GM12878 (cell line): ENCODE data around the gene TMC6. TPM values are rescaled to one million over a fixed set of nuclear protein-coding genes. Genes with fewer than 3 reads are reported as not detected.

ENCODE experiments used
- BMI1 ChIP-seq: fragments of 450-650 bp; IDR thresholded peaks from 2 replicates; pipeline ENCODE4 v1.6.1; 2016; ENCODE audit warnings: mild to moderate bottlenecking, moderate library complexity, borderline replicate concordance
- CBX5 ChIP-seq: sonication (generic); IDR thresholded peaks from 2 replicates; pipeline ENCODE4 v1.6.1; 2016; ENCODE audit warnings: low read depth, moderate library complexity, mild to moderate bottlenecking, inconsistent platforms
- CHD1 ChIP-seq: IDR thresholded peaks from 2 replicates; pipeline ENCODE4 v1.6.1; 2012; ENCODE audit warnings: low read depth, low read length, improper control_type of control experiment
- EZH2 ChIP-seq: IDR thresholded peaks from 2 replicates; pipeline ENCODE4 v1.6.1; 2012; ENCODE audit warnings: low read depth, mild to moderate bottlenecking, control low read depth, inconsistent platforms, low read length, borderline replicate concordance; ENCODE audit not compliant: control insufficient read depth
- FOS ChIP-seq: IDR thresholded peaks from 3 replicates; pipeline ENCODE4 v1.6.1; 2011; ENCODE audit warnings: borderline replicate concordance; ENCODE audit not compliant: insufficient read length; ENCODE audit errors: extremely low read depth
- HDGF ChIP-seq: fragments of 450-650 bp; IDR thresholded peaks from 2 replicates; pipeline ENCODE4 v1.6.1; 2016; ENCODE audit warnings: antibody characterized with exemption
- JUND ChIP-seq: IDR thresholded peaks from 2 replicates; pipeline ENCODE4 v1.6.1; 2012; ENCODE audit warnings: low read depth, mild to moderate bottlenecking, low read length, improper control_type of control experiment, moderate library complexity
- KLF5 ChIP-seq: fragments of 450-650 bp; IDR thresholded peaks from 2 replicates; pipeline ENCODE4 v1.6.1; 2014; ENCODE audit warnings: mild to moderate bottlenecking; ENCODE audit not compliant: partially characterized antibody
- MTA3 ChIP-seq: IDR thresholded peaks from 2 replicates; pipeline ENCODE4 v1.6.1; 2012; ENCODE audit warnings: low read length, inconsistent platforms, borderline replicate concordance
- RFX5 ChIP-seq: IDR thresholded peaks from 2 replicates; pipeline ENCODE4 v1.6.1; 2011; ENCODE audit warnings: low read depth, low read length, improper control_type of control experiment
- RUNX3 ChIP-seq: IDR thresholded peaks from 2 replicates; pipeline ENCODE4 v1.6.1; 2012; ENCODE audit warnings: low read length, inconsistent platforms
- TAF1 ChIP-seq: IDR thresholded peaks from 2 replicates; pipeline ENCODE4 v1.6.1; 2011; ENCODE audit warnings: mild to moderate bottlenecking, low read depth, low read length, borderline replicate concordance
- polyA plus RNA-seq, 11 experiments: library from polyadenylated mRNA; depleted of rRNA in 4 of 11; unstranded in 6 of 11; stranded (reverse) in 5 of 11; fragments of >200 nt; fragmentation: Nextera tagmentation in 4 of 11; fragmentation: Illumina TruSeq in 1 of 11; extraction: Ambion mirVana in 4 of 11; extraction: Trizol in 1 of 11; gene quantifications; 1 replicate in 1 of 11; 2 replicates in 10 of 11; pipeline versions ENCODE4 v1.2.1 to v1.2.3, GENCODE V29; 2011 to 2016; ENCODE audit warnings: inconsistent platforms in 2 of 11, missing spikeins in 2 of 11, low read depth in 1 of 11
- total RNA-seq, 4 experiments: library from RNA; depleted of rRNA in 3 of 4; stranded (reverse); fragments of >200 nt in 3 of 4; fragmentation: Illumina TruSeq in 1 of 4; extraction: Trizol in 1 of 4; gene quantifications; 2 replicates each; pipeline versions ENCODE4 v1.2.1 to v1.2.3, GENCODE V29; 2013 to 2021
- TF ChIP-seq, protein P1 (sequence below): fragments of 450-650 bp; IDR thresholded peaks from 2 replicates; pipeline ENCODE4 v1.6.1; 2017; ENCODE audit warnings: mild to moderate bottlenecking, low read depth, inconsistent platforms; ENCODE audit not compliant: poor library complexity, severe bottlenecking
- TF ChIP-seq, protein P2 (sequence below): fragments of 450-650 bp; IDR thresholded peaks from 2 replicates; pipeline ENCODE4 v1.6.1; 2017; ENCODE audit warnings: borderline replicate concordance
- TF ChIP-seq, protein P3 (sequence below): IDR thresholded peaks from 2 replicates; pipeline ENCODE4 v1.6.1; 2011; ENCODE audit warnings: borderline replicate concordance, low read depth, mild to moderate bottlenecking, moderate library complexity, low read length; ENCODE audit not compliant: insufficient read depth, poor library complexity, severe bottlenecking
- TF ChIP-seq, protein P4 (sequence below): IDR thresholded peaks from 2 replicates; pipeline ENCODE4 v1.6.1; 2012; ENCODE audit warnings: improper control_type of control experiment, low read depth, low read length; ENCODE audit not compliant: insufficient replicate concordance
- TF ChIP-seq, protein P5 (sequence below): IDR thresholded peaks from 2 replicates; pipeline ENCODE4 v1.6.1; 2012; ENCODE audit warnings: low read depth, low read length, improper control_type of control experiment

Gene TMC6
- total and polyA plus RNA-seq, 10 of the 15 experiments (the other 5 are each of a cell fraction or from before 2014, with no cell fraction given), result 1.9 to 232 (median 60.6) TPM

DNA sequence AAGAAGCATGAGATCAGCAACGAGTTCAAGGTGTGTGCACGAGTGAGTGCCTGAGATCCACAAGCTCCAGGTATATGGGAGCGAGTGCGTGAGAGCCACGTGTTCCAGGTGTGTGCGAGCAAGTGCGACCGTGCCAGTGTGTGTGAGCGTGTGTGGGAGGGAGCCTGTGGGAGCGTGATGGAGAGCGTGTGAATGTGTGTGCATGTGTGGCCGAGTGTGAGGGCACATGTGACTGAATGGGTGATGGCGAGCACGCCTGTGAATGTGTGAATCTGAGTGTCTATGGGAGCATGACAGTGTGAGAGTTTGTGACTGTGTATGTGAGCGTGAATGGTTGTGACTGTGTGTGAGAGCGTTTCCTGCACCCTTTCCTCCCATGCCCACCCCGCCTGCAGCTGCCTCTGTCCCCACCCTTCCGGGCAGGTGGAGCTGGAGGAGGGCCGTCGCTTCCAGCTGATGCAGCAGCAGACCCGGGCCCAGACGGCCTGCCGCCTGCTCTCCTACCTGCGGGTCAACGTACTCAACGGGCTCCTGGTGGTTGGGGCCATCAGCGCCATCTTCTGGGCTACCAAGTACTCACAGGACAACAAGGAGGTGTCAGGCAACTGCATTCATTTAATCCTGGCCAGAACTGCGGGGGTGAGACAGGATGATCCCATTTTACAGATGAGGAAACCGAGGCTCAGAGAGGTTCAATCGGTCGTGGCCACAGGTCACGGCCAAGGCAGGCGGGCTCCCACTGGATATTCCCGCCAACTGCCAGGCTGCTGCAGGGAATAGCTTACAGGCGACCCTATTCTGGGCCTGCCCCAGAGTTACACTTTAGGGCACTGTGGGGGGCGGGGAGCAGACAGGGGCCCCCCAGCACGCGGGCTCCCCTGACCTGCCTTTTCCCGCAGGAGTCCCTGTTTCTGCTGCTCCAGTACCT is 5.7 kb upstream of the TMC6 start (continued):
- TF ChIP-seq, protein P1, sequence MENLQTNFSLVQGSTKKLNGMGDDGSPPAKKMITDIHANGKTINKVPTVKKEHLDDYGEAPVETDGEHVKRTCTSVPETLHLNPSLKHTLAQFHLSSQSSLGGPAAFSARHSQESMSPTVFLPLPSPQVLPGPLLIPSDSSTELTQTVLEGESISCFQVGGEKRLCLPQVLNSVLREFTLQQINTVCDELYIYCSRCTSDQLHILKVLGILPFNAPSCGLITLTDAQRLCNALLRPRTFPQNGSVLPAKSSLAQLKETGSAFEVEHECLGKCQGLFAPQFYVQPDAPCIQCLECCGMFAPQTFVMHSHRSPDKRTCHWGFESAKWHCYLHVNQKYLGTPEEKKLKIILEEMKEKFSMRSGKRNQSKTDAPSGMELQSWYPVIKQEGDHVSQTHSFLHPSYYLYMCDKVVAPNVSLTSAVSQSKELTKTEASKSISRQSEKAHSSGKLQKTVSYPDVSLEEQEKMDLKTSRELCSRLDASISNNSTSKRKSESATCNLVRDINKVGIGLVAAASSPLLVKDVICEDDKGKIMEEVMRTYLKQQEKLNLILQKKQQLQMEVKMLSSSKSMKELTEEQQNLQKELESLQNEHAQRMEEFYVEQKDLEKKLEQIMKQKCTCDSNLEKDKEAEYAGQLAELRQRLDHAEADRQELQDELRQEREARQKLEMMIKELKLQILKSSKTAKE, result no peak
- TF ChIP-seq CBX5 (no peak), EZH2 (no peak), MTA3 (no peak), BMI1 (0 out of 2 replicates have a peak, but pooled peaks have one; percentile 29), TAF1 (no peak), CHD1 (no peak), RUNX3 (no peak), RFX5 (no peak), KLF5 (no peak), FOS (no peak), HDGF (peak; percentile 100), JUND (no peak)
- TF ChIP-seq, protein P2, sequence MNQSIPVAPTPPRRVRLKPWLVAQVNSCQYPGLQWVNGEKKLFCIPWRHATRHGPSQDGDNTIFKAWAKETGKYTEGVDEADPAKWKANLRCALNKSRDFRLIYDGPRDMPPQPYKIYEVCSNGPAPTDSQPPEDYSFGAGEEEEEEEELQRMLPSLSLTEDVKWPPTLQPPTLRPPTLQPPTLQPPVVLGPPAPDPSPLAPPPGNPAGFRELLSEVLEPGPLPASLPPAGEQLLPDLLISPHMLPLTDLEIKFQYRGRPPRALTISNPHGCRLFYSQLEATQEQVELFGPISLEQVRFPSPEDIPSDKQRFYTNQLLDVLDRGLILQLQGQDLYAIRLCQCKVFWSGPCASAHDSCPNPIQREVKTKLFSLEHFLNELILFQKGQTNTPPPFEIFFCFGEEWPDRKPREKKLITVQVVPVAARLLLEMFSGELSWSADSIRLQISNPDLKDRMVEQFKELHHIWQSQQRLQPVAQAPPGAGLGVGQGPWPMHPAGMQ, result no peak
- TF ChIP-seq, protein P3, sequence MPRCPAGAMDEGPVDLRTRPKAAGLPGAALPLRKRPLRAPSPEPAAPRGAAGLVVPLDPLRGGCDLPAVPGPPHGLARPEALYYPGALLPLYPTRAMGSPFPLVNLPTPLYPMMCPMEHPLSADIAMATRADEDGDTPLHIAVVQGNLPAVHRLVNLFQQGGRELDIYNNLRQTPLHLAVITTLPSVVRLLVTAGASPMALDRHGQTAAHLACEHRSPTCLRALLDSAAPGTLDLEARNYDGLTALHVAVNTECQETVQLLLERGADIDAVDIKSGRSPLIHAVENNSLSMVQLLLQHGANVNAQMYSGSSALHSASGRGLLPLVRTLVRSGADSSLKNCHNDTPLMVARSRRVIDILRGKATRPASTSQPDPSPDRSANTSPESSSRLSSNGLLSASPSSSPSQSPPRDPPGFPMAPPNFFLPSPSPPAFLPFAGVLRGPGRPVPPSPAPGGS, result peak; percentile 88
- TF ChIP-seq, protein P4, sequence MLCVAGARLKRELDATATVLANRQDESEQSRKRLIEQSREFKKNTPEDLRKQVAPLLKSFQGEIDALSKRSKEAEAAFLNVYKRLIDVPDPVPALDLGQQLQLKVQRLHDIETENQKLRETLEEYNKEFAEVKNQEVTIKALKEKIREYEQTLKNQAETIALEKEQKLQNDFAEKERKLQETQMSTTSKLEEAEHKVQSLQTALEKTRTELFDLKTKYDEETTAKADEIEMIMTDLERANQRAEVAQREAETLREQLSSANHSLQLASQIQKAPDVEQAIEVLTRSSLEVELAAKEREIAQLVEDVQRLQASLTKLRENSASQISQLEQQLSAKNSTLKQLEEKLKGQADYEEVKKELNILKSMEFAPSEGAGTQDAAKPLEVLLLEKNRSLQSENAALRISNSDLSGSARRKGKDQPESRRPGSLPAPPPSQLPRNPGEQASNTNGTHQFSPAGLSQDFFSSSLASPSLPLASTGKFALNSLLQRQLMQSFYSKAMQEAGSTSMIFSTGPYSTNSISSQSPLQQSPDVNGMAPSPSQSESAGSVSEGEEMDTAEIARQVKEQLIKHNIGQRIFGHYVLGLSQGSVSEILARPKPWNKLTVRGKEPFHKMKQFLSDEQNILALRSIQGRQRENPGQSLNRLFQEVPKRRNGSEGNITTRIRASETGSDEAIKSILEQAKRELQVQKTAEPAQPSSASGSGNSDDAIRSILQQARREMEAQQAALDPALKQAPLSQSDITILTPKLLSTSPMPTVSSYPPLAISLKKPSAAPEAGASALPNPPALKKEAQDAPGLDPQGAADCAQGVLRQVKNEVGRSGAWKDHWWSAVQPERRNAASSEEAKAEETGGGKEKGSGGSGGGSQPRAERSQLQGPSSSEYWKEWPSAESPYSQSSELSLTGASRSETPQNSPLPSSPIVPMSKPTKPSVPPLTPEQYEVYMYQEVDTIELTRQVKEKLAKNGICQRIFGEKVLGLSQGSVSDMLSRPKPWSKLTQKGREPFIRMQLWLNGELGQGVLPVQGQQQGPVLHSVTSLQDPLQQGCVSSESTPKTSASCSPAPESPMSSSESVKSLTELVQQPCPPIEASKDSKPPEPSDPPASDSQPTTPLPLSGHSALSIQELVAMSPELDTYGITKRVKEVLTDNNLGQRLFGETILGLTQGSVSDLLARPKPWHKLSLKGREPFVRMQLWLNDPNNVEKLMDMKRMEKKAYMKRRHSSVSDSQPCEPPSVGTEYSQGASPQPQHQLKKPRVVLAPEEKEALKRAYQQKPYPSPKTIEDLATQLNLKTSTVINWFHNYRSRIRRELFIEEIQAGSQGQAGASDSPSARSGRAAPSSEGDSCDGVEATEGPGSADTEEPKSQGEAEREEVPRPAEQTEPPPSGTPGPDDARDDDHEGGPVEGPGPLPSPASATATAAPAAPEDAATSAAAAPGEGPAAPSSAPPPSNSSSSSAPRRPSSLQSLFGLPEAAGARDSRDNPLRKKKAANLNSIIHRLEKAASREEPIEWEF, result peak; percentile 70
- TF ChIP-seq, protein P5, sequence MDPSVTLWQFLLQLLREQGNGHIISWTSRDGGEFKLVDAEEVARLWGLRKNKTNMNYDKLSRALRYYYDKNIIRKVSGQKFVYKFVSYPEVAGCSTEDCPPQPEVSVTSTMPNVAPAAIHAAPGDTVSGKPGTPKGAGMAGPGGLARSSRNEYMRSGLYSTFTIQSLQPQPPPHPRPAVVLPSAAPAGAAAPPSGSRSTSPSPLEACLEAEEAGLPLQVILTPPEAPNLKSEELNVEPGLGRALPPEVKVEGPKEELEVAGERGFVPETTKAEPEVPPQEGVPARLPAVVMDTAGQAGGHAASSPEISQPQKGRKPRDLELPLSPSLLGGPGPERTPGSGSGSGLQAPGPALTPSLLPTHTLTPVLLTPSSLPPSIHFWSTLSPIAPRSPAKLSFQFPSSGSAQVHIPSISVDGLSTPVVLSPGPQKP, result no peak; the same call in 1 of the 2 replicates
